ENCODE measurements around the gene VPS35L. TPM values are rescaled to one million over a fixed set of nuclear protein-coding genes. Genes with fewer than 3 reads are reported as not detected.

Gene VPS35L
- total and polyA plus RNA-seq, 2 experiments from 2014 or later: 48.0 to 54.6 TPM

DNA sequence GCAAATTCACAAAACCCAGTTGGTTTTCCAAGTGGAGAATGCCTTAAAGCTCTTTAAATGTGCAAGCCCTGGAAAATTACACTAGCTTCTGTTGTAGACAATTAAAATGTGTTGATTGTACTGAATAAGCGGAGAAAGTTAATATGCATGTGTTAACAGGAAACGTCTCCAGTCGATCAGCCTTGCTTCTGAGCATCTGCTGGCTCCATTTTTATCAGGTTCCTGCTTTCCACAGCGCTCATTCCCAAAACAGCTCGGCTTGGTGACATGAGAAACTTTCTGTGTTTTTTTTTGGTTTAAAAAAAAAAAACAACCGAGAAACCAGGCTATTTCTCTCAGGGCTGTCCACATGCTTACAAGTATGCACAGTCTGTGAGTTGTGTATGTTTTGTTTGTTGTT, 60.7 kb downstream of the VPS35L start:
- Histone ChIP-seq H3K27ac (ENCODE audit: low read depth) (no peak overlapping the region), H3F3A (replicated peaks; ENCODE audit: low read depth) (no peaks in the 10 kb centered on the region), H3K4me3 (no peak overlapping the region), H3K4me1 (ENCODE audit: insufficient read depth) (no peaks in the 10 kb centered on the region), H3K27me3 (ENCODE audit: insufficient read depth) (no peaks in the 10 kb centered on the region), H3K9me2 (ENCODE audit: insufficient read depth) (no peaks in the 10 kb centered on the region), H3K79me2 (replicated peaks; ENCODE audit: insufficient read depth) (no peaks in the 10 kb centered on the region), H3K4me2 (no peak overlapping the region), H3K36me3 (ENCODE audit: insufficient read depth) (no peaks in the 10 kb centered on the region), H4K20me1 (replicated peaks; ENCODE audit: insufficient read depth) (no peaks in the 10 kb centered on the region), H2AFZ (no peak overlapping the region)
- H3K27me3 Mint-ChIP-seq (ENCODE audit: insufficient read depth, low read depth, poor library complexity): peaks cover 3% of the 10 kb centered on the region
- no peak overlapping the region for H3K4me3 Mint-ChIP-seq
- no peak for DNase-seq (ENCODE audit: low spot score)
- TF ChIP-seq, protein P1, sequence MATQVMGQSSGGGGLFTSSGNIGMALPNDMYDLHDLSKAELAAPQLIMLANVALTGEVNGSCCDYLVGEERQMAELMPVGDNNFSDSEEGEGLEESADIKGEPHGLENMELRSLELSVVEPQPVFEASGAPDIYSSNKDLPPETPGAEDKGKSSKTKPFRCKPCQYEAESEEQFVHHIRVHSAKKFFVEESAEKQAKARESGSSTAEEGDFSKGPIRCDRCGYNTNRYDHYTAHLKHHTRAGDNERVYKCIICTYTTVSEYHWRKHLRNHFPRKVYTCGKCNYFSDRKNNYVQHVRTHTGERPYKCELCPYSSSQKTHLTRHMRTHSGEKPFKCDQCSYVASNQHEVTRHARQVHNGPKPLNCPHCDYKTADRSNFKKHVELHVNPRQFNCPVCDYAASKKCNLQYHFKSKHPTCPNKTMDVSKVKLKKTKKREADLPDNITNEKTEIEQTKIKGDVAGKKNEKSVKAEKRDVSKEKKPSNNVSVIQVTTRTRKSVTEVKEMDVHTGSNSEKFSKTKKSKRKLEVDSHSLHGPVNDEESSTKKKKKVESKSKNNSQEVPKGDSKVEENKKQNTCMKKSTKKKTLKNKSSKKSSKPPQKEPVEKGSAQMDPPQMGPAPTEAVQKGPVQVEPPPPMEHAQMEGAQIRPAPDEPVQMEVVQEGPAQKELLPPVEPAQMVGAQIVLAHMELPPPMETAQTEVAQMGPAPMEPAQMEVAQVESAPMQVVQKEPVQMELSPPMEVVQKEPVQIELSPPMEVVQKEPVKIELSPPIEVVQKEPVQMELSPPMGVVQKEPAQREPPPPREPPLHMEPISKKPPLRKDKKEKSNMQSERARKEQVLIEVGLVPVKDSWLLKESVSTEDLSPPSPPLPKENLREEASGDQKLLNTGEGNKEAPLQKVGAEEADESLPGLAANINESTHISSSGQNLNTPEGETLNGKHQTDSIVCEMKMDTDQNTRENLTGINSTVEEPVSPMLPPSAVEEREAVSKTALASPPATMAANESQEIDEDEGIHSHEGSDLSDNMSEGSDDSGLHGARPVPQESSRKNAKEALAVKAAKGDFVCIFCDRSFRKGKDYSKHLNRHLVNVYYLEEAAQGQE (IDR thresholded peaks at IDR 0.05; ENCODE audit: unreplicated experiment): no peak
- TF ChIP-seq ETS1 (IDR thresholded peaks at IDR 0.05) (no peak), POLR2AphosphoS5 (IDR thresholded peaks at IDR 0.05; ENCODE audit: low read depth) (no peak), ZNF114 (CRISPR knock-in tag; IDR thresholded peaks at IDR 0.05) (no peak), STAT1 (IDR thresholded peaks at IDR 0.05; ENCODE audit: unreplicated experiment) (no peak), CREB1 (CRISPR knock-in tag; IDR thresholded peaks at IDR 0.05; ENCODE audit: low read depth) (no peak), EZH2 (IDR thresholded peaks at IDR 0.05; ENCODE audit: low read depth, unreplicated experiment) (no peak), EZH2phosphoT487 (IDR thresholded peaks at IDR 0.05; ENCODE audit: unreplicated experiment) (no peak), ZNF462 (CRISPR knock-in tag; IDR thresholded peaks at IDR 0.05) (no peak), JUNB (IDR thresholded peaks at IDR 0.05; ENCODE audit: unreplicated experiment) (no peak), ZNF331 (CRISPR knock-in tag; IDR thresholded peaks at IDR 0.05; ENCODE audit: low read depth) (no peak), NANOG (IDR thresholded peaks at IDR 0.05; ENCODE audit: borderline replicate concordance) (no peak)
- TF ChIP-seq, protein P2, sequence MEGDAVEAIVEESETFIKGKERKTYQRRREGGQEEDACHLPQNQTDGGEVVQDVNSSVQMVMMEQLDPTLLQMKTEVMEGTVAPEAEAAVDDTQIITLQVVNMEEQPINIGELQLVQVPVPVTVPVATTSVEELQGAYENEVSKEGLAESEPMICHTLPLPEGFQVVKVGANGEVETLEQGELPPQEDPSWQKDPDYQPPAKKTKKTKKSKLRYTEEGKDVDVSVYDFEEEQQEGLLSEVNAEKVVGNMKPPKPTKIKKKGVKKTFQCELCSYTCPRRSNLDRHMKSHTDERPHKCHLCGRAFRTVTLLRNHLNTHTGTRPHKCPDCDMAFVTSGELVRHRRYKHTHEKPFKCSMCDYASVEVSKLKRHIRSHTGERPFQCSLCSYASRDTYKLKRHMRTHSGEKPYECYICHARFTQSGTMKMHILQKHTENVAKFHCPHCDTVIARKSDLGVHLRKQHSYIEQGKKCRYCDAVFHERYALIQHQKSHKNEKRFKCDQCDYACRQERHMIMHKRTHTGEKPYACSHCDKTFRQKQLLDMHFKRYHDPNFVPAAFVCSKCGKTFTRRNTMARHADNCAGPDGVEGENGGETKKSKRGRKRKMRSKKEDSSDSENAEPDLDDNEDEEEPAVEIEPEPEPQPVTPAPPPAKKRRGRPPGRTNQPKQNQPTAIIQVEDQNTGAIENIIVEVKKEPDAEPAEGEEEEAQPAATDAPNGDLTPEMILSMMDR (conservative IDR thresholded peaks at IDR 0.05; ENCODE audit: low read depth in 2 of 2): no peak
- no peak for ATAC-seq
- no peaks in the 10 kb centered on the region for H3K9me3 Mint-ChIP-seq
- H3K27ac Mint-ChIP-seq: no peak overlapping the region
- no peaks in the 10 kb centered on the region for H3K4me1 Mint-ChIP-seq
- H3K36me3 Mint-ChIP-seq (ENCODE audit: low read depth): peaks cover 5% of the 10 kb centered on the region
